ENCODE measurements around the gene DEUP1. TPM values are rescaled to one million over a fixed set of nuclear protein-coding genes. Genes with fewer than 3 reads are reported as not detected.
"Not testable (repeated sequence)": the region's sequence is repeated elsewhere in the genome, so short reads cannot be mapped to it uniquely, and the experiment has no call there.

DEUP1 gene
- polyA plus RNA-seq, 3 donors: not detected

GRCh38 chr11:93295921-93296575 is 34.5 kb upstream of the DEUP1 start:
- Histone ChIP-seq H3K27me3 (ENCODE audit: control insufficient read depth in 2 of 2, insufficient read depth in 2 of 2, low read length in 2 of 2) (no peaks in the 10 kb centered on the region), H4K20me1 (ENCODE audit: insufficient read depth, low read length) (no peaks in the 10 kb centered on the region), H3K4me2 (replicated peaks; ENCODE audit: extremely low read depth, low read length, poor library complexity, severe bottlenecking) (no peak overlapping the region), H3K36me3 (replicated peaks in 1 of 2; ENCODE audit: control insufficient read depth in 1 of 2, insufficient read depth in 2 of 2, low read length in 2 of 2) (no peaks in the 10 kb centered on the region), H3K79me2 (ENCODE audit: insufficient read depth, low read length) (no peaks in the 10 kb centered on the region), H3K9me3 (replicated peaks in 1 of 2; ENCODE audit: control insufficient read depth in 1 of 2, insufficient read depth in 1 of 2, low read length in 2 of 2) (no peaks in the 10 kb centered on the region), H3K9ac (ENCODE audit: insufficient read depth, low read length, poor library complexity, severe bottlenecking) (no peak overlapping the region), H3K27ac (ENCODE audit: low read depth in 1 of 2, low read length in 2 of 2) (no peak overlapping the region), H3K4me1 (ENCODE audit: control insufficient read depth in 1 of 2, insufficient read depth in 2 of 2, low read length in 2 of 2) (no peaks in the 10 kb centered on the region), H3K4me3 (replicated peaks in 1 of 3; ENCODE audit: low read depth in 2 of 3, low read length in 3 of 3) (no peak overlapping the region), H2AFZ (ENCODE audit: insufficient read depth, low read depth, low read length, poor library complexity, severe bottlenecking) (no peak overlapping the region)
- no peak for TF ChIP-seq CTCF (IDR thresholded peaks at IDR 0.05)
- DNase-seq: no peak
- intact Hi-C loops (cut with micrococcal nuclease): no loop called here
- Mint-ChIP-seq H3K4me3 (no peak overlapping the region), H3K4me1 (no peaks in the 10 kb centered on the region), H3K27ac (no peak overlapping the region), H3K27me3 (ENCODE audit: low read depth in 3 of 3) (peaks cover 0 to 2% (median 1%) of the 10 kb centered on the region in 3 donors), H3K9me3 (peaks cover 0 to 6% (median 0%) of the 10 kb centered on the region in 7 donors), H3K36me3 (no peaks in the 10 kb centered on the region)
- WGBS (ENCODE audit: insufficient coverage): no CpG with 5 or more reads among the region's 4 CpGs

GRCh38 chr11:93303689-93304088 is 26.9 kb upstream of the DEUP1 start:
- Mint-ChIP-seq H3K4me3 (no peak overlapping the region), H3K4me1 (no peaks in the 10 kb centered on the region), H3K36me3 (no peaks in the 10 kb centered on the region), H3K27ac (no peak overlapping the region), H3K9me3 (peaks cover 0 to 14% (median 4%) of the 10 kb centered on the region in 7 donors), H3K27me3 (ENCODE audit: low read depth in 3 of 3) (peaks cover 0 to 4% (median 0%) of the 10 kb centered on the region in 3 donors)
- no peak for TF ChIP-seq CTCF (IDR thresholded peaks at IDR 0.05)
- no peaks in the 10 kb centered on the region for H3K36me3 ChIP-seq (replicated peaks in 1 of 2; ENCODE audit: control insufficient read depth in 1 of 2, insufficient read depth in 2 of 2, low read length in 2 of 2)
- H3K9me3 ChIP-seq (replicated peaks in 1 of 2; ENCODE audit: control insufficient read depth in 1 of 2, insufficient read depth in 1 of 2, low read length in 2 of 2): peaks cover 0 to 11% of the 10 kb centered on the region in 2 donors
- H2AFZ ChIP-seq (ENCODE audit: insufficient read depth, low read depth, low read length, poor library complexity, severe bottlenecking): no peak overlapping the region
- no peaks in the 10 kb centered on the region for H3K79me2 ChIP-seq (ENCODE audit: insufficient read depth, low read length)
- intact Hi-C loops (cut with micrococcal nuclease): no loop called here
- H3K4me1 ChIP-seq (ENCODE audit: control insufficient read depth in 1 of 2, insufficient read depth in 2 of 2, low read length in 2 of 2): no peaks in the 10 kb centered on the region
- no peak for DNase-seq
- WGBS (ENCODE audit: insufficient coverage): 92% methylated on average over 3 of the region's 3 CpGs
- H4K20me1 ChIP-seq (ENCODE audit: insufficient read depth, low read length): no peaks in the 10 kb centered on the region
- H3K4me3 ChIP-seq (replicated peaks in 1 of 3; ENCODE audit: low read depth in 2 of 3, low read length in 3 of 3): no peak overlapping the region
- H3K27ac ChIP-seq (ENCODE audit: low read depth in 1 of 2, low read length in 2 of 2): no peak overlapping the region
- no peak overlapping the region for H3K9ac ChIP-seq (ENCODE audit: insufficient read depth, low read length, poor library complexity, severe bottlenecking)
- no peak overlapping the region for H3K4me2 ChIP-seq (replicated peaks; ENCODE audit: extremely low read depth, low read length, poor library complexity, severe bottlenecking)
- no peaks in the 10 kb centered on the region for H3K27me3 ChIP-seq (ENCODE audit: control insufficient read depth in 2 of 2, insufficient read depth in 2 of 2, low read length in 2 of 2)

- H3K4me2 ChIP-seq (replicated peaks; ENCODE audit: extremely low read depth, low read length, poor library complexity, severe bottlenecking); H3K4me1 ChIP-seq (ENCODE audit: control insufficient read depth in 1 of 2, insufficient read depth in 2 of 2, low read length in 2 of 2); H3K4me3 Mint-ChIP-seq; intact Hi-C loops (cut with micrococcal nuclease); H3K9ac ChIP-seq (ENCODE audit: insufficient read depth, low read length, poor library complexity, severe bottlenecking); H3K27ac Mint-ChIP-seq; H3K79me2 ChIP-seq (ENCODE audit: insufficient read depth, low read length); DNase-seq; H3K4me1 Mint-ChIP-seq; H3K36me3 Mint-ChIP-seq; H3K27me3 ChIP-seq (ENCODE audit: control insufficient read depth in 2 of 2, insufficient read depth in 2 of 2, low read length in 2 of 2); H3K27ac ChIP-seq (ENCODE audit: low read depth in 1 of 2, low read length in 2 of 2); H3K27me3 Mint-ChIP-seq (ENCODE audit: low read depth in 3 of 3); H4K20me1 ChIP-seq (ENCODE audit: insufficient read depth, low read length); H3K4me3 ChIP-seq (replicated peaks in 1 of 3; ENCODE audit: low read depth in 2 of 3, low read length in 3 of 3); H2AFZ ChIP-seq (ENCODE audit: insufficient read depth, low read depth, low read length, poor library complexity, severe bottlenecking); H3K36me3 ChIP-seq (replicated peaks in 1 of 2; ENCODE audit: control insufficient read depth in 1 of 2, insufficient read depth in 2 of 2, low read length in 2 of 2): not testable (repeated sequence)
- WGBS (ENCODE audit: insufficient coverage): no CpG with 5 or more reads among the region's 1 CpG
- peaks cover 16 to 36% (median 22%) of the 10 kb centered on the region in 7 donors for H3K9me3 Mint-ChIP-seq
- peaks cover 14 to 22% of the 10 kb centered on the region in 2 donors for H3K9me3 ChIP-seq (replicated peaks in 1 of 2; ENCODE audit: control insufficient read depth in 1 of 2, insufficient read depth in 1 of 2, low read length in 2 of 2)
Measured at GRCh38 chr11:93314399-93314798, 16.1 kb upstream of the DEUP1 start.
